GM12892 (cell line): ENCODE results near the gene PAQR6.

Source experiments
- POLR2A ChIP-seq: IDR thresholded peaks from 2 replicates; pipeline ENCODE4 v1.6.1; 2011; ENCODE audit warnings: low read depth, low read length, control low read depth
- POLR2AphosphoS5 ChIP-seq: IDR thresholded peaks from 2 replicates; pipeline ENCODE4 v1.6.1; 2011; ENCODE audit warnings: low read depth, low read length, control low read depth
- TAF1 ChIP-seq: IDR thresholded peaks from 2 replicates; pipeline ENCODE4 v1.6.1; 2011; ENCODE audit warnings: low read depth, mild to moderate bottlenecking, control low read depth, low read length, borderline replicate concordance

DNA sequence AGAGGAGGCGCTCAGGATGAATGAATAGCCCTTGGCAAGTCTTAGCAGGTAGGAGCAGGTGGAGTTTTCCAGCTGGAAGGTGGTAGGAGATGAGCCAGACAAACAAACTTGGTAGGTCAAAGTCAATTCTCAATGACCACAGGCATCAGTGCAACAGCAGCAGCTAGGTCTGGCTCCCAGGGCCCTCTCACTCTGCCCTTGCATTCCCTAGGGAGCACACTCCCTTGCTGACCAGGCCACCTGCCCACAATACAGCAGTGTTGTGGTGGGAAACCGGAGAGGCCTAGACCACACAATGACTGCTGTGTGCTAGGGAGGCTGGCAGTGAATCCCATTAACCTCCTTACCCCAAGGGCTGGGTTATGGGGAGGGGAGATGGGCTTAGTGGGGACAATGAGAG lies 13.0 kb upstream of the PAQR6 start:
- no peak for TF ChIP-seq POLR2A
- no peak for TF ChIP-seq TAF1
- TF ChIP-seq POLR2AphosphoS5: no peak
